OCI-LY7 (cell line): Measurements from ENCODE around the gene AFG3L2. TPM values are rescaled to one million over a fixed set of nuclear protein-coding genes. Genes with fewer than 3 reads are reported as not detected.

Experiments
- BruUV-seq: library from RNA; stranded (reverse); fragments of 400-500 nt; replicated peaks from 2 replicates; lab custom pipeline; 2021; lab: Mats Ljungman, UMichigan
- CTCF ChIA-PET: fragments of 300-600 bp; sonication (Branson Sonifier 250); formaldehyde crosslinking; loops from one replicate; lab custom pipeline; 2022; ENCODE audit warnings: antibody characterized with exemption; ENCODE audit not compliant: unreplicated experiment; lab: Charles Lee
- POLR2A ChIA-PET: fragments of 300-600 bp; sonication (Branson Sonifier 250); formaldehyde crosslinking; loops from one replicate; lab custom pipeline; 2022; ENCODE audit warnings: antibody characterized with exemption; lab: Charles Lee
- DNase-seq: peaks from one replicate; pipeline ENCODE4 v3.0.0-alpha.2; 2015; ENCODE audit warnings: low spot score
- H2AFZ ChIP-seq: fragments of 200-600 bp; sonication (generic), shearing (Covaris generic); 2 replicates; pipeline ENCODE4 v1.6.1; 2014; ENCODE audit warnings: mild to moderate bottlenecking, antibody characterized with exemption, low read length, moderate library complexity
- H3K27ac ChIP-seq: fragments of 200-600 bp; sonication (generic); 2 replicates; pipeline ENCODE4 v1.5.1; 2014; ENCODE audit warnings: mixed run types, low read depth, mild to moderate bottlenecking, moderate library complexity, low read length, inconsistent platforms; ENCODE audit not compliant: poor library complexity, severe bottlenecking
- H3K36me3 ChIP-seq: fragments of 200-600 bp; sonication (generic); 2 replicates; pipeline ENCODE4 v1.6.1; 2014; ENCODE audit warnings: mild to moderate bottlenecking, antibody characterized with exemption, low read length, moderate library complexity, mixed read lengths; ENCODE audit not compliant: insufficient read depth
- H3K4me1 ChIP-seq: fragments of 200-600 bp; sonication (generic); 2 replicates; pipeline ENCODE4 v1.5.1; 2014; ENCODE audit warnings: mild to moderate bottlenecking, low read length; ENCODE audit not compliant: insufficient read depth, poor library complexity, severe bottlenecking
- H3K4me2 ChIP-seq: fragments of 200-600 bp; sonication (generic); 2 replicates; pipeline ENCODE4 v1.6.1; 2014; ENCODE audit warnings: mild to moderate bottlenecking, low read length
- H3K4me3 ChIP-seq: fragments of 200-600 bp; sonication (generic); 2 replicates; pipeline ENCODE4 v1.5.1; 2014; ENCODE audit warnings: mild to moderate bottlenecking, low read depth, low read length; ENCODE audit not compliant: poor library complexity, severe bottlenecking
- H3K79me2 ChIP-seq: fragments of 200-600 bp; sonication (generic); 2 replicates; pipeline ENCODE4 v1.6.1; 2016; ENCODE audit warnings: low read depth, mild to moderate bottlenecking, low read length, moderate library complexity, mixed read lengths; ENCODE audit not compliant: insufficient read depth
- H3K9me2 ChIP-seq: fragments of 200-600 bp; sonication (generic); 2 replicates; pipeline ENCODE4 v1.6.1; 2016; ENCODE audit warnings: mild to moderate bottlenecking, low read length, mixed read lengths; ENCODE audit not compliant: insufficient read depth
- H3K9me3 ChIP-seq: fragments of 200-600 bp; sonication (generic); 2 replicates; pipeline ENCODE4 v1.6.1; 2014; ENCODE audit warnings: mild to moderate bottlenecking, mixed run types, low read length, mixed read lengths
- H4K20me1 ChIP-seq: fragments of 200-600 bp; sonication (generic); 2 replicates; pipeline ENCODE4 v1.6.1; 2014; ENCODE audit warnings: mild to moderate bottlenecking, antibody characterized with exemption, low read length, moderate library complexity, mixed read lengths; ENCODE audit not compliant: insufficient read depth
- CTCF ChIP-seq: fragments of 200-600 bp; sonication (generic); conservative IDR thresholded peaks from 2 replicates; pipeline ENCODE4 v1.5.1; 2014; ENCODE audit warnings: mild to moderate bottlenecking, antibody characterized with exemption, low read length, moderate library complexity, mixed read lengths
- EZH2phosphoT487 ChIP-seq: fragments of 200-600 bp; sonication (generic); IDR thresholded peaks from 2 replicates; pipeline ENCODE4 v1.6.1; 2018; ENCODE audit warnings: low read depth, borderline replicate concordance, mild to moderate bottlenecking, mixed run types, antibody characterized with exemption, low read length, moderate library complexity, mixed read lengths
- intact Hi-C: fragments of 100-400 bp; cut with micrococcal nuclease; formaldehyde crosslinking; loops from one replicate; pipeline ENCODE4 v1.10.0; 2022; ENCODE audit not compliant: unreplicated experiment
- total RNA-seq, 2 experiments: library from RNA; depleted of rRNA in 1 of 2; stranded (reverse); fragments of >200 nt in 1 of 2; shearing (Covaris generic) in 1 of 2; gene quantifications; 2 replicates each; pipeline ENCODE4 v1.2.3, GENCODE V29; 2014 to 2022

AFG3L2 gene
- total RNA-seq, 2 experiments from 2014 or later: 44.8 to 72.7 TPM

GRCh38 chr18:12405066-12405465 lies 28.0 kb upstream of the AFG3L2 start:
- Histone ChIP-seq H3K4me1 (peaks cover 25% of the 10 kb centered on the region), H3K9me3 (no peaks in the 10 kb centered on the region), H3K79me2 (peaks cover 18% of the 10 kb centered on the region), H3K4me3 (no peak overlapping the region), H4K20me1 (no peaks in the 10 kb centered on the region), H3K27ac (no peak overlapping the region), H3K36me3 (peaks cover 2% of the 10 kb centered on the region; the same call in 1 of the 2 replicates), H3K9me2 (no peaks in the 10 kb centered on the region), H3K4me2 (no peak overlapping the region), H2AFZ (no peak overlapping the region)
- no peak for TF ChIP-seq CTCF
- no peak for TF ChIP-seq EZH2phosphoT487
- POLR2A ChIA-PET: interaction anchor here (0.6 to 1.0 kb wide), 2 partner anchors 20 to 26 kb away, joined by 3 to 5 read pairs; no protein-coding TSS in a partner anchor
- CTCF ChIA-PET: interaction anchor here (1.3 to 1.4 kb wide), 2 partner anchors 14 kb away, joined by 3 to 5 read pairs; no protein-coding TSS in a partner anchor
- no peak for DNase-seq
- no TSS peak for BruUV-seq
- intact Hi-C loops: loop anchor here (5.0 kb wide), 1 partner anchor 542 kb away; the partner anchor contains the start of gene SEH1L

- peaks cover 16% of the 10 kb centered on the region for H3K4me1 ChIP-seq
- no peaks in the 10 kb centered on the region for H3K36me3 ChIP-seq
- H2AFZ ChIP-seq: no peak overlapping the region
- no TSS peak for BruUV-seq
- peaks cover 6% of the 10 kb centered on the region for H3K79me2 ChIP-seq
- no peaks in the 10 kb centered on the region for H4K20me1 ChIP-seq
- intact Hi-C loops: no loop called here
- no peak for DNase-seq
- no peaks in the 10 kb centered on the region for H3K9me2 ChIP-seq
- TF ChIP-seq CTCF (no peak), EZH2phosphoT487 (no peak)
- ChIA-PET POLR2A (interaction anchor here (0.6 to 1.0 kb wide), 2 partner anchors 17 to 31 kb away, joined by 3 read pairs; no protein-coding TSS in a partner anchor), CTCF (interaction anchor here (0.5 to 1.4 kb wide), 2 partner anchors 15 to 423 kb away, joined by 3 read pairs; partner anchors contain the start of gene IMPA2)
- H3K4me3 ChIP-seq: no peak overlapping the region
- H3K9me3 ChIP-seq: no peaks in the 10 kb centered on the region
- H3K27ac ChIP-seq: no peak overlapping the region
- H3K4me2 ChIP-seq: no peak overlapping the region
These were observed 26.8 kb upstream of the AFG3L2 start for GRCh38 chr18:12403601-12404506.
